ENCODE data around the gene ETFBKMT.
A peak's percentile ranks its signal among the peaks of the same experiment; 100 is the strongest.
"Not testable (repeated sequence)": the region's sequence is repeated elsewhere in the genome, so short reads cannot be mapped to it uniquely, and the experiment has no call there.

ETFBKMT gene

DNA sequence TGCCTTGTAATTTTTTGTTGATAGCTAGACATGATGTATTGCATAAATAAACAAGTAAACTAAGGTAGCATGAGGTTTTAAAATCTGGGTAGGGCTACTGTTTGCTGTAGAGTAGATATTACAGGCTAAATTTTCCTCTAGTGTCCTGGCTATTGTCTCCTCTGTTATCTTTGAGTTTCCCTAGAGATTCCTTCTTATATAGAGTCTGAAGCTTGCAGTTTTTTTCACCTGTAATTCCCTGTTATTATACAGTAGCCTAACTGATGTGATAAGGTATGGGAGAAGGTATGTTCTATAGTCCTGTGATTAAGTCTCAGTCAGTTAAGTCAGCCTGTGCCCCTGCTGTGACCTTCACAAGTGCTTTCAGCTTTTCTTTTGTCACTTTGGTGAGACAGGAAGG lies 9.5 kb downstream of the ETFBKMT start:
- no peaks in the 10 kb centered on the region for H3K27me3 Mint-ChIP-seq
- H3K36me3 Mint-ChIP-seq (ENCODE audit: insufficient read depth), result peaks cover 5% of the 10 kb centered on the region
- H3K27ac Mint-ChIP-seq (ENCODE audit: low read depth), result no peak overlapping the region
- DNase-seq (ENCODE audit: low spot score in 2 of 2), result no peak
- no peak for ATAC-seq (replicated peaks; ENCODE audit: extremely low read depth, poor library complexity, severe bottlenecking)
- peaks cover 4% of the 10 kb centered on the region for H3K9me3 Mint-ChIP-seq
- H3K4me3 Mint-ChIP-seq, result no peak overlapping the region
- H3K4me1 Mint-ChIP-seq, result no peaks in the 10 kb centered on the region

- not testable (repeated sequence) for H3K4me1 Mint-ChIP-seq; ATAC-seq (replicated peaks; ENCODE audit: extremely low read depth, poor library complexity, severe bottlenecking); H3K36me3 Mint-ChIP-seq (ENCODE audit: insufficient read depth); H3K27ac Mint-ChIP-seq (ENCODE audit: low read depth); DNase-seq (ENCODE audit: low spot score in 2 of 2); H3K4me3 Mint-ChIP-seq; H3K9me3 Mint-ChIP-seq; H3K27me3 Mint-ChIP-seq
These were observed 10.1 kb downstream of the ETFBKMT start for GRCh38 chr12:31669582-31669981.

- no peak overlapping the region for H3K4me3 Mint-ChIP-seq
- H3K27ac Mint-ChIP-seq (ENCODE audit: low read depth), result no peak overlapping the region
- H3K36me3 Mint-ChIP-seq (ENCODE audit: insufficient read depth), result peaks cover 8% of the 10 kb centered on the region
- H3K4me1 Mint-ChIP-seq, result no peaks in the 10 kb centered on the region
- no peak for ATAC-seq (replicated peaks; ENCODE audit: extremely low read depth, poor library complexity, severe bottlenecking)
- peaks cover 4% of the 10 kb centered on the region for H3K9me3 Mint-ChIP-seq
- H3K27me3 Mint-ChIP-seq, result no peaks in the 10 kb centered on the region
- no peak for DNase-seq (ENCODE audit: low spot score in 2 of 2)
These were observed 13.0 kb downstream of the ETFBKMT start for GRCh38 chr12:31672521-31672920.

GRCh38 chr12:31682136-31682962 lies 22.9 kb downstream of the ETFBKMT start:
- Mint-ChIP-seq H3K4me3 (no peak overlapping the region), H3K36me3 (ENCODE audit: insufficient read depth) (peaks cover 10% of the 10 kb centered on the region), H3K27me3 (no peaks in the 10 kb centered on the region), H3K27ac (ENCODE audit: low read depth) (peak overlapping the region; percentile 33), H3K9me3 (peaks cover 5% of the 10 kb centered on the region), H3K4me1 (peaks cover 11% of the 10 kb centered on the region)
- ATAC-seq (replicated peaks; ENCODE audit: extremely low read depth, poor library complexity, severe bottlenecking) (peak; percentile 81), DNase-seq (ENCODE audit: low spot score in 2 of 2) (peak; percentile 49 to 65)

- DNase-seq (ENCODE audit: low spot score in 2 of 2) (no peak), ATAC-seq (replicated peaks; ENCODE audit: extremely low read depth, poor library complexity, severe bottlenecking) (no peak)
- no peak overlapping the region for H3K27ac Mint-ChIP-seq (ENCODE audit: low read depth)
- peaks cover 5% of the 10 kb centered on the region for H3K9me3 Mint-ChIP-seq
- peaks cover 11% of the 10 kb centered on the region for H3K4me1 Mint-ChIP-seq
- peaks cover 12% of the 10 kb centered on the region for H3K36me3 Mint-ChIP-seq (ENCODE audit: insufficient read depth)
- no peaks in the 10 kb centered on the region for H3K27me3 Mint-ChIP-seq
- H3K4me3 Mint-ChIP-seq, result no peak overlapping the region
These were observed 26.3 kb downstream of the ETFBKMT start for GRCh38 chr12:31685801-31686200.

DNA sequence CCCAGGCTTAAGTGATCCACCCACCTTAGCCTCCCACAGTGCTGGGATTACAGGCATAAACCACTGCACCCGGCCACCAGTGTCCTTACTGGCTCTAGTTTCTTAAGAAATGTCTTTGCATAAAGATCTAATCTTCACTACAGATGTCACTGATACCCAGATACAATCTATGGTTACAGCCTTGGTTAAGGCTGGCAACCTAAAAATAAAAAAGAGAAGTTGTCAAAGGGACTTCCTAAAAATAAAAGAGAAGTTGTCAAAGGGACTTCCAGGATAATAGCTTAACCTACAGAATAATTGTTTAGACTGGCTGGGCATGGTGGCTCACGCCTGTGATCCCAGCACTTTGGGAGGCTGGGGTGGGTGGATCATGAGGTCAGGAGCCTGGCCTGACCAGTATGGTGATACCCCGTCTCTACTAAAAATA lies 27.6 kb downstream of the ETFBKMT start:
- H3K4me3 Mint-ChIP-seq, result no peak overlapping the region
- DNase-seq (ENCODE audit: low spot score in 2 of 2) (no peak), ATAC-seq (replicated peaks; ENCODE audit: extremely low read depth, poor library complexity, severe bottlenecking) (no peak)
- H3K27me3 Mint-ChIP-seq, result no peaks in the 10 kb centered on the region
- H3K27ac Mint-ChIP-seq (ENCODE audit: low read depth), result peak overlapping the region; percentile 65
- H3K9me3 Mint-ChIP-seq, result peaks cover 4% of the 10 kb centered on the region
- peaks cover 12% of the 10 kb centered on the region for H3K36me3 Mint-ChIP-seq (ENCODE audit: insufficient read depth)
- H3K4me1 Mint-ChIP-seq, result peaks cover 9% of the 10 kb centered on the region

- not testable (repeated sequence) for H3K4me3 Mint-ChIP-seq; H3K27ac Mint-ChIP-seq (ENCODE audit: low read depth); H3K9me3 Mint-ChIP-seq; DNase-seq (ENCODE audit: low spot score in 2 of 2); H3K27me3 Mint-ChIP-seq; H3K4me1 Mint-ChIP-seq; ATAC-seq (replicated peaks; ENCODE audit: extremely low read depth, poor library complexity, severe bottlenecking)
- H3K36me3 Mint-ChIP-seq (ENCODE audit: insufficient read depth), result peaks cover 12% of the 10 kb centered on the region
These were observed 30.4 kb downstream of the ETFBKMT start for GRCh38 chr12:31689921-31690320.

DNA sequence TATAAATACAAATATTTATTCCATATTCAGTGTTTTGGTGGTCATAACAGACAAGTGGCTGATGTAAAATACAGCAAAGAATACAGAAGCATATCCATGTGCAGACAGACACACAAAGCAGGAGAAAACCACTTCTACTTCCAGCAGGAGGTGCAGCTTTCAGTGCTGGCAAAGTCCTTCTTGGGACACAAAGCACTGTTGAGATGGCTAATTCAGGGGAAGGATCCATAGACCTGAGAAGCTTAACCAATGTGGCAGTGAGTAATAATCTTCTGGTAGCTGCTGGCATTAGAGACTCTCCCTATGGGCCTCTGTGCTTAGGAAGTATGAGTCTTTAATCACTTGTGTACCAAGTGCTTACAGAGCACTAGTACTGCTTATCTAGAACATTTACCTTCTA lies 42.6 kb downstream of the ETFBKMT start:
- no peak overlapping the region for H3K4me3 Mint-ChIP-seq
- no peaks in the 10 kb centered on the region for H3K9me3 Mint-ChIP-seq
- DNase-seq (ENCODE audit: low spot score in 2 of 2) (no peak), ATAC-seq (replicated peaks; ENCODE audit: extremely low read depth, poor library complexity, severe bottlenecking) (no peak)
- H3K27ac Mint-ChIP-seq (ENCODE audit: low read depth), result no peak overlapping the region
- peaks cover 5% of the 10 kb centered on the region for H3K4me1 Mint-ChIP-seq
- no peaks in the 10 kb centered on the region for H3K27me3 Mint-ChIP-seq
- H3K36me3 Mint-ChIP-seq (ENCODE audit: insufficient read depth), result peaks cover 10% of the 10 kb centered on the region

DNA sequence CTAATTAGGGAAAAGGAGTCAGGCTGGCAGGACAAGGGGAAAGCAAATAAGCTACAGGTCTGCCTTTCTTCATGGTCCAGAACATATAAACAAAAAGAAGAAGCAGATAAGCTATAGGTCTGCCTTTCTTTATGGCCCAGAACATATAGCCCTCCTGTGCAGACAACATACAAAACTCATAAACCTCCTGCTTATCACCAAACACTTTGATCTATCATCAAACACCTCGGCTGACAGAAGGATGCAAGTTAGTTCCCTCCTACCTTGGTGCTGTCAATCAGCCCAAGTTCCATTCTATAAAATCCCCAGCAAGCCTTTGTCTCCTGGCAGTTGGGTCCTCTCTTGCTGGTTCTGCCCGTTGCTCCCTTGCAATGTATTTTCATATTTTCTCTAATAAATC lies 46.1 kb downstream of the ETFBKMT start:
- H3K27me3 Mint-ChIP-seq, result no peaks in the 10 kb centered on the region
- H3K4me1 Mint-ChIP-seq, result peaks cover 5% of the 10 kb centered on the region
- no peak overlapping the region for H3K4me3 Mint-ChIP-seq
- DNase-seq (ENCODE audit: low spot score in 2 of 2) (no peak), ATAC-seq (replicated peaks; ENCODE audit: extremely low read depth, poor library complexity, severe bottlenecking) (no peak)
- H3K9me3 Mint-ChIP-seq, result peaks cover 4% of the 10 kb centered on the region
- peaks cover 2% of the 10 kb centered on the region for H3K36me3 Mint-ChIP-seq (ENCODE audit: insufficient read depth)
- H3K27ac Mint-ChIP-seq (ENCODE audit: low read depth), result no peak overlapping the region

- ATAC-seq (replicated peaks; ENCODE audit: extremely low read depth, poor library complexity, severe bottlenecking); H3K27me3 Mint-ChIP-seq; H3K9me3 Mint-ChIP-seq; DNase-seq (ENCODE audit: low spot score in 2 of 2); H3K4me3 Mint-ChIP-seq; H3K36me3 Mint-ChIP-seq (ENCODE audit: insufficient read depth); H3K27ac Mint-ChIP-seq (ENCODE audit: low read depth); H3K4me1 Mint-ChIP-seq: not testable (repeated sequence)
These were observed 48.6 kb downstream of the ETFBKMT start for GRCh38 chr12:31708118-31708517.

- Mint-ChIP-seq H3K4me3 (no peak overlapping the region), H3K27ac (ENCODE audit: low read depth) (no peak overlapping the region), H3K9me3 (peaks cover 4% of the 10 kb centered on the region), H3K4me1 (no peaks in the 10 kb centered on the region), H3K36me3 (ENCODE audit: insufficient read depth) (peaks cover 2% of the 10 kb centered on the region), H3K27me3 (no peaks in the 10 kb centered on the region)
- ATAC-seq (replicated peaks; ENCODE audit: extremely low read depth, poor library complexity, severe bottlenecking) (no peak), DNase-seq (ENCODE audit: low spot score in 2 of 2) (no peak)
These were observed 50.7 kb downstream of the ETFBKMT start for GRCh38 chr12:31710021-31710818.

DNA sequence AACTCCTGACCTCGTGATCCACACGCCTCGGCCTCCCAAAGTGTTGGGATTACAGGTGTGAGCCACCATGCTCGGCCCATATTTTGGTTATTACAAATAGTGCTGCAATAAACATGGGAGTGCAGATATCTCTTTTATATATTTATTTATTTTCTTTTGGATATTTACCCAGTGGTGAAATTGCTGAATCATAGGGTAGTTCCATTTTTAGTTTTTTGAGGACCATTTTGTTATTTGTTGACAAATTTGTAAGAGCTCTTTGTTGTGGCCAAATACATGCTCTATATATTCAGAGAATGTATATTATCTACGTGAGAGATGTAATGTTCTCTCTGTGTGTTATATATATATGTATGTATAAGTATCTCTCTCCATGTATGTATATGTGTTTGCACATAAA lies 53.4 kb downstream of the ETFBKMT start:
- no peak for ATAC-seq (replicated peaks; ENCODE audit: extremely low read depth, poor library complexity, severe bottlenecking)
- Mint-ChIP-seq H3K27ac (ENCODE audit: low read depth) (no peak overlapping the region), H3K27me3 (no peaks in the 10 kb centered on the region), H3K4me3 (no peak overlapping the region), H3K4me1 (peaks cover 2% of the 10 kb centered on the region), H3K9me3 (peaks cover 5% of the 10 kb centered on the region), H3K36me3 (ENCODE audit: insufficient read depth) (peaks cover 2% of the 10 kb centered on the region)
- DNase-seq (ENCODE audit: low spot score in 2 of 2), result no peak
